KG1 (cell line): ENCODE measurements around the gene ABHD16A.
A peak's percentile ranks its signal among the peaks of the same experiment; 100 is the strongest.

Experiments
- DNase-seq: peaks from one replicate; lab custom pipeline; 2025; lab: John Stamatoyannopoulos, UW

The ABHD16A gene

DNA sequence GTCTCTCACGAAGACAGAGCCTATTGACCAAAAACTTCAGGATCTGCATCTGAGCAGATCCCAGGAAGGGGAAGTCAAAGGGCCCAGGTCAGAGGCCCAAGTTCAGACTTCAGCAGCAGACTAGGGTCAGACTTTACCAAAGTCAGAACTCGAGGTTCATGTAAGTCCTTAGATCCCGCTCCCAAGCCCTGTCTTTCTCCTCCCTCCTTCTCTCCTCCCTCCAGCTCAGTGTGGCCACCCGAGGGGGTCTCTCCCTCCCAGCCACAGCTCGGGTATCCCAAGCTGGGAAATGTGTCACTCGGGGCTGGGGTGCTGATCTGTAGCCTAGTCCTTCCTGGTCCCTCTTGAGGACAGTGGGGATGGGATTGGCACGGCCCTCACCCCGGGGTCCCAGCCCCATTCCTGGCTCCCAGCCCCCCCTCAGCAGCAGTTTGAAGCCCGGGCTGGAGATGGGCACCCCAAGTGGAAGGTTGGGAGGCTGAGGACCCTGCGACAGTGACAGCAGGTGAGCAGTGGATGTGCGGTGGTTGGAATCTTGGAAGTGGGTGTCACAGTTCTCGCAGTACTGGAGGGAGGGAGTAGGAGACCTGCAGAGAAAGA is 40.9 kb downstream of the ABHD16A start:
- no peak for DNase-seq

- no peak for DNase-seq
Measured at GRCh38 chr6:31661262-31662123, 41.6 kb downstream of the ABHD16A start.

- peak; percentile 33 for DNase-seq
Measured at GRCh38 chr6:31660381-31661261, 42.5 kb downstream of the ABHD16A start, which contains the start of gene C6orf47. TSS of gene C6orf47 (minus strand) at chr6:31660778. CDS start at chr6:31659947, 831 bp downstream.

DNA sequence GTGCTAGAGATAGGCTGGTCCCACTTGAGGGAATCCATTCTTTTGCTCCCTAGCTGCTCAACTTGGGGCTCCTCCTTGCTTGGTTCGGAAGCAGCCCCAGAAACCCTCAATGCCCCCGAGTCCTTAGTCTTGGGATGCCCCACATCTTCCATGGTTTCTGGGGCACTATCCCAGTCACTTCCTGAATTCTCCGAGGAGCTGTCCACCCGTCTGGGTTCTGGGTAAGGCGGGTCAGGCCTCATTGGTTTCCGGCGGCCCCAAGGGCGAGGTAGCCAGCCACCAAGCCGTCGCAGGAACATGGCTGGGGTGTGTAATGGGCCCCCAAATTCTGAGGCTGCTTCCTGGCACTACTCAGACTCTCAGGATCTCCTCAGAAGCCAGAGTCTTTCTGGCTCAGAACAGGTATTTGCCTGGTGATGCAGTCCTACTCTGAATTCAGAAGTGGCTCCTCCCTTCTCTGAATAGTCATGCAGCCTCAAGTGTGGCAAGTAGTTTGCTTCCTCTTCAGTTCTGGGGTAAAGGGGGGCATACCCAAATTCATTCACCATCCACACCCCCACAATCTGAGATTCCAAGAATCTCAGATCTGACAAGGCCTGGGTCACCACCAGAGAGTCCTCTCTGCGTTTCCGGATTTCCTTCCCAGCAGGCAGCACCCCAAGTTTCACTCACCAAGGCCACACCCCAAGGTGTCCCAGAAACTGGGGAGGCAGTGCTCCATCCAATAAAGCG is 43.3 kb downstream of the ABHD16A start:
- no peak for DNase-seq

GRCh38 chr6:31658983-31659648 is 44.0 kb downstream of the ABHD16A start:
- no peak for DNase-seq

- DNase-seq, result no peak
Measured at GRCh38 chr6:31658158-31658688, 44.9 kb downstream of the ABHD16A start.

GRCh38 chr6:31657406-31658157 is 45.5 kb downstream of the ABHD16A start:
- no peak for DNase-seq

DNA sequence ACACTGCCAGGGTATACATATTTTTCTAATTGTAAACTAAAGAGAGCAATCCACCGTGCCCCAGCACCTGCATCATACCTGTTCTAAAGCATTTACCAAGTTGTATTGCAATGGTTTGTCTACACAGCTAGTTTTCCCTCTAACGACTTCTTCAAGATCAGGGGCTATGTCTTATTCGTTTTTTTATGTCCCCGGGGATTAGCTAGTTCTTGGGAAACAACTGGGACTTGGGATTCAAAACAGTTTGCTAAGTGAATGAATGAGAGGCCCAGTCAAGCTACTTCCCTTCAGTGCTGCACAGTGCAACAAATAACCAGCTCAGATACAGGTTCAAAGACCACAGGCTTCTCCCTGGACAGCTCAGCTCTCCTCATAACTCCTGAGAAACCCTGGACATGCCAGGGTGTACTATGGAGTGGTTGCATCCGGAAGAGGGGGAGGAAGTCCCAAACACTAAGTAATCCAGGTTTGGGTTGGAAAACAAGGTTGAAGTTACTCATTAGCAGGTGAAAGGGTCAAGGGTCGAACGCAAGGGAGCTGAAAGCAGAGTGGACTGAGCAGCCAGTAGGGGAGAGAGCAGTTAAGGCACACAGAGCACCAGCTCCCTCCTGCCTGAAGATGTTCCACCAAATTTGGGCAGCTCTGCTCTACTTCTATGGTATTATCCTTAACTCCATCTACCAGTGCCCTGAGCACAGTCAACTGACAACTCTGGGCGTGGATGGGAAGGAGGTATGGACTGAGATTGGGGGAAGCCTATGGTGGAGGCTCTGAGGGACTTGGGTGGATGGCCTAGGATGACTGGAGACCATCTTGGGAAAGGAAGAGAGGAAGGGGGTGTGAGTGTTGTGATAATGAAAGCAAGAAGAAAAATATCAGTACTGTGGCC is 47.5 kb downstream of the ABHD16A start, which contains the start of gene APOM:
Gene APOM, plus strand, starts transcription at position 546 of the 889 bp plus-strand sequence. Its CDS starts 73 bp downstream, at position 619.
- no peak for DNase-seq

DNA sequence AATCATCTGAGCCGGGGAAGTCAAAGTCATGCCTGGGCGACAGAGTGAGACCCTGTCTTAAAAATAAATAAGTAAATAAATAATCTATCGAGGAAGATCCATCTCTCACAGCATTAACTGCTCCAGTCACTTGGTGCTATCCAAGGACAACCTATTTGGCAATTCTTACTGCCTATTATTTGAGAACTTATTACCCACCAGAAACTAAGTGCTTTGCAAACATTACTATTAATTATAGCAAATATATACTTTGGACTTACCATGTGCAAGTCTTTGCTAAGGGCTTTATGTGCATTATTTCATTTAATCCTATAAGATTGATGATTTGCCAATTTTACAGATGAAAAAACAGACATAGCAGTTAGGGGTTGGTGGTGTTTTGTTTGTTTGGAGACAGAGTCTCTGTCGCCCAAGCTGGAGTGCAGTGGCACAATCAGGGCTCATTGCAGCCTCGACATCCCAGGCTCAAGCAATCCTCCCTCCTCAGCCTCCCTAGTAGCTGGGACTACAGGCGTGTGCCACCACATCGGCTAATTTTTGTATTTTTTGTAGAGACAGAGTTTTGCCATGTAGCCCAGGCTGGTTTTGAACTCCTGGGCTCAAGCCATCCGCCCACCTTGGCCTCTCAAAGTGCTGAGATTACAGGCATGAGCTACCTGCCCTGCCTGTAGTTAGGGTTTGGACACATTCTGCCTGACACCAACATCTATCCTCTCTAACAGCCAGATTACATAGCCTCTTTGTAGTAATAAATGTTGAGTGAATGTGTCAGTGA is 48.4 kb downstream of the ABHD16A start:
- no peak for DNase-seq

DNA sequence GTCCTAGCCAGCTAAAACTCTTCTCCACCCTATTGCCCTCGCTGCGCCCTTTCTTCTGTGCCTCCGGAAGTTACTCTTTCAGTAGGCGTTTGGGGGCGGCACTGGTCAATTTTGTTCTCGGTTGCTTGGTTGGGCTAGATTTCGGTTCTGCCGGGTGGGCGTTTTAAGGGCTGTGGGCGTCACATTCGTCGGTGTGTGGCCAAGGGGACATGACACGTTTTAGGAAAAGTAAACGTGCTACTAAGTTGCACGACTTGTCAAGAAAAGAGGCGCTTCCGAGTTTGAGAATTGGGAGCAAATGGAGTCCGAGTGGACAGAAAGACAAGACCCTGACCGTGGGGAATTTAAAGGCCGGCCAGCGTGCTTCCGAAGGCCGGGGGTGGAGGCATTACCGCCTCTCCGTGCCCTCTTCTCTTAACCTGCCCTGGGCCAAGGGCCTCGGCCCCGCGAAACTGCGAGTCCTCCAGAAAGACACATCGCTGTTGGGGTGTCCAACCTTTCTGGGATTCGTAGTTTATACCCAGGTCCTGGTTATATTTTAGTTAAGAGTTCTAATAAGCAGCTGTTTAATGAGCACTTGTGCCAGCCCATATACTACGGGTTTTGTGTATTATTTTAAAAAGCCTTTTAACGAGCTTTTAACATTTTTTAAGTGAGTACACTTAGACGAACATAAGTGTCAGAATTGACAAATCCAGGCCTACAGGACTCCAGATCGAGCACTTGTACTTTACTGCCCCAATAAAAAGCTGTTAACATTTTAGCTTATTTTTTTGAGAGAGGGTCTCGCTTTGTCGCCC is 50.0 kb downstream of the ABHD16A start:
- no peak for DNase-seq

GRCh38 chr6:31651602-31652191 is 51.4 kb downstream of the ABHD16A start:
- peak; percentile 63 for DNase-seq

GRCh38 chr6:31645325-31645724 is 57.8 kb downstream of the ABHD16A start:
- DNase-seq, result no peak

DNA sequence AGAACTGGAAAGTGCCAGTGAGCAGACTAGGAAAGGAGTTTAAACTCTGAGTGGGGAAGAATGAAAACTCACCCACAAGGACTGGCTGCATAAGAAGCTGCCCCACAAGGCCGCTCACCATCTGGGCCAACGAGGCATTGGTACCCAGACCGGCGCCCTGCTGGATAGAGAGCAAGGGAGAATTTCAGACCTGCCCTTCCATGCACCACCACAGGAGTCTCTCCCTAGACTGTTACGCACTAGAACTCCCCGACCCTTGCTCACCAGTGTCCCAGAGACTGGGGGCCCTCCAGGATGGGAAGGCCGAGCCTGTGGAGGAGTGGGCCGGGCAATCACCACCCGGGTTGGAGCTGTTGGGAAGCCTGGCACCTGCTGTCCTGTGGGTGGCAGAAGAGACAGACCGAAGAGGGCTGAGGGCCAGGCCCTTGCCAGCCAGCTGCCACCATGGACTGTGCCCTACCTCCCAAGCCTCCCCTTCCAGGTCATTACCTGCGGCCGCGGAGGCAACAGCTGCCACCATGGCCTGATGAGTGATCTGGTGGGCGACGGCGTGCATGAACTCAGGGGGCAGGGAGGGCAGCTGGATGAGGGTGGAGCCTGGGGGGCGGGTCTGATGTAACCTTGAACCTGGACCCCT is 59.2 kb downstream of the ABHD16A start:
- DNase-seq, result no peak

GRCh38 chr6:31642798-31643570 is 60.1 kb downstream of the ABHD16A start:
- no peak for DNase-seq

- DNase-seq, result no peak
Measured at GRCh38 chr6:31641370-31641769, 61.8 kb downstream of the ABHD16A start.

DNA sequence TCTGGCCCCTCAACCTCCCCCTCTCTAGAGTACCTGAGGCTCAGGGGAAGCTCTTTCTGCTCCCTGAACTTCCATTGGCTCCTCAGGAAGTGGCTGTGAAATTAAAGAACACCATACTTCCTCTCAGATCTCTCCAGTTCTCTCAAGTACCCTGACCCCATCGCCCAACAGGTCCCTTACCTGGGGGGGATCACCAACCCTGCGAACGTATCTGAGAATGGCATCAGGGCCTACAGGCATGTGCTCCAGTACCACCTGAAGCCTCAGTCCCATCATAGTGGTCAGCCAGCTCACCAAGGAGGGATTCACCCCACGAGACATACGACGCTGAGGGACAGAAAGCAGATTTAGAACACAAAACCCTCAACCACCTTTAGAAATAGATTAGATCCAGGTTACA is 62.5 kb downstream of the ABHD16A start:
- no peak for DNase-seq
